IPS-18c (cell line): ENCODE data around the gene SNX2.

Experiments used
- H3K4me3 ChIP-seq: 2 replicates; pipeline ENCODE4 v1.7.0; 2013; ENCODE audit warnings: low read depth, mild to moderate bottlenecking, low read length, moderate library complexity; ENCODE audit not compliant: insufficient read depth
- H3K9me3 ChIP-seq: one replicate; pipeline ENCODE4 v1.6.1; 2013; ENCODE audit warnings: mild to moderate bottlenecking, low read length, moderate library complexity; ENCODE audit not compliant: control insufficient read depth, insufficient read depth

Gene SNX2

GRCh38 chr5:122864400-122864799 lies 89.5 kb downstream of the SNX2 start:
- Histone ChIP-seq H3K4me3 (no peak overlapping the region), H3K9me3 (peaks cover 2% of the 10 kb centered on the region)

- no peak overlapping the region for H3K4me3 ChIP-seq
- peaks cover 2% of the 10 kb centered on the region for H3K9me3 ChIP-seq
These were observed 90.0 kb downstream of the SNX2 start for GRCh38 chr5:122864842-122865241.

DNA sequence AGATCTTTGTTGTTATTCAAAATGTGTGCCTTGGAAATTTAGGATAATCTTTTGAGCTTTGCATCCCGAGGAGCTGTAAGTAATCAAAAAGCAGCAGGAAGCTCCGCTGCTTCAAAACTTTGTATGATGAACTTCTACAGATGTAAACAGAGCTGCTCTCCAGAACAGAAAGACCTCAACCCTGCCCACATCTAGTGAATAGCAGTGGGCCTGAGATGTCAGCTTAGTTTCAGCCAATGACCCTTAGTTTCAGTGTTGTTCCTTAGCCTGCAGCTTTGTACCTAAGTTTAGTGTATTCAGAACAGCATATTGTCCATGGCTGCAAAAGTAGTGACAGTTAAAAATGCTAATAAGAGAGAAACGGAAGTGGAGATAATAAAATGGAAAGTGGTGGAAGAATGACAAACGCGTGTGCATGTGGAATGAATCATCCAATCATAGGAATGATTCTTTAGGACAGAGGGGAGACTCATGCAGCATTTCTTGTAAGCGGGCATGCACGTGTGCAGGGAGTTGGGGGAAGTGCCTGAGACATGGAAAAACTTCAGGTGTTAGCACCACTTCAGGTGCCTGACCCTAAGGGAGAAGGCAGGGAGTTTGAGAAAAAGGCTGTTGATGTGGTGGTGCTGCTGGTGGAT lies 95.5 kb downstream of the SNX2 start:
- no peak overlapping the region for H3K4me3 ChIP-seq
- H3K9me3 ChIP-seq, result peaks cover 2% of the 10 kb centered on the region

DNA sequence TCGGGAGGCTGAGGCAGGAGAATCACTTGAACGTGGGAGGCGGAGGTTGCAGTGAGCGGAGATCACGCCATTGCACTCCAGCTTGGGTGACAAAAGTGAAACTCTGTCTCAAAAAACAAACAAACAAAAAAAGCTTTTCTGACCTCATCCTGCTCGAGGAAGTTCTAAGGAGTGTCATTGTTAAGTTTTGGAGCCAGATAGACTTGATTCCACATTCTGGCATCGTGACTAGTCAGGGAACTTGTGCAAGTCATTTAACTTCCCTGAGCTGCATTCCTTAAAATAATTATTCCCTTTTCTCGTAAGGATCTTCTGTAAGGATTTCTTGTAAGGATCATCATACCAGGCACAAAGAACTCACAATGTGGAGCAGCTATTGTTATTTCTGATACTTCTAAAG lies 96.8 kb downstream of the SNX2 start:
- H3K4me3 ChIP-seq, result no peak overlapping the region

DNA sequence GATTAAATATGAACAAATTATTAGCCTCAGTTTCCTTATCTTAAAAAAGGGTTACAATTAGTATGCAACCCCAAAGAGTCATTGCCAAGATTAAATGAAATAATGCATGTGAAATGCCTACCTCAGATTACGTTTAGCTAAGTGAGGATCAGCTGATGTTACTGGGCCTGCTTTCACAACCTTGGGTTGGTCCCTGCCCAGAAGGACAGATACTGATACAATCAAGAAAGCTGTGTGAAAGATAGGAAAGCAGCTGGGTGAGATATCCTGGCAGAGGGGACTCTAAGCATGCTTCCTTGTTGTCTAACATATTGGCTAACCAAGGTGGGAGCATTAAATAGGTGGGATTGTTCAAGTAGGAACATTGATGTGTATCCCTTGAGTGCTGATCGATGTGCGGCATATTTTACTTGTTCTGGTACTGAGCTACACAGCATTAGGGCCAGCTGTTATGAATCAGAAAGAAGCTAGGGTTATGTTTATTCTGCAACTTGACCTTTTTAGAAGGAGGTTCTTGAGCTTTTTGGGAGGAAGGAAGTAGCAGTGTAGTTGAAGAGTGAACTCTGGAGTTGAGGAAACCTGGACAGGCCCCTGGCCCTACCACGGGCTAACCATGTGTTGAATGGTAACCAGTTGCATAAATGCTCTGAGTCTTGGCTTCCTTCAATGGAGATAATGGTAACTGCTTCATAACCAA lies 99.4 kb downstream of the SNX2 start:
- peaks cover 2% of the 10 kb centered on the region for H3K9me3 ChIP-seq
- no peak overlapping the region for H3K4me3 ChIP-seq

More for the DNA sequence above, 96.8 kb downstream of the SNX2 start:
- H3K9me3 ChIP-seq, result peaks cover 2% of the 10 kb centered on the region

- Histone ChIP-seq H3K4me3 (no peak overlapping the region), H3K9me3 (peaks cover 2% of the 10 kb centered on the region)
These were observed 102.6 kb downstream of the SNX2 start for GRCh38 chr5:122877518-122877917.

GRCh38 chr5:122879076-122879475 lies 104.2 kb downstream of the SNX2 start:
- Histone ChIP-seq H3K9me3 (peaks cover 2% of the 10 kb centered on the region), H3K4me3 (no peak overlapping the region)
